Measurements from ENCODE around the gene ZSCAN23.
"Not testable (repeated sequence)": the region's sequence is repeated elsewhere in the genome, so short reads cannot be mapped to it uniquely, and the experiment has no call there.

ZSCAN23 gene

GRCh38 chr6:28469153-28469745, 26.0 kb upstream of the ZSCAN23 start:
- not testable (repeated sequence) for H3K27me3 ChIP-seq (ENCODE audit: control insufficient read depth in 1 of 2, insufficient read depth in 1 of 2, low read length in 2 of 2); H2AK5ac ChIP-seq (ENCODE audit: low read length, severe bottlenecking); H4K8ac ChIP-seq (ENCODE audit: low read length); H2BK15ac ChIP-seq (ENCODE audit: low read depth, poor library complexity, severe bottlenecking); H3K9ac ChIP-seq (ENCODE audit: low read length); H3K9me3 ChIP-seq (ENCODE audit: control insufficient read depth, low read length); H3K27ac ChIP-seq (ENCODE audit: low read length, poor library complexity, severe bottlenecking); H3K4me1 ChIP-seq (ENCODE audit: control insufficient read depth, insufficient read depth, low read depth, low read length); H3K79me1 ChIP-seq (replicated peaks; ENCODE audit: low read length, poor library complexity, severe bottlenecking); H3K4me3 ChIP-seq (ENCODE audit: insufficient read depth in 1 of 2, low read depth in 1 of 2, low read length in 2 of 2); H3K14ac ChIP-seq (ENCODE audit: low read length in 2 of 2); H2BK5ac ChIP-seq (ENCODE audit: low read depth, low read length, poor library complexity, severe bottlenecking); H2BK120ac ChIP-seq (ENCODE audit: low read depth, low read length); H3K4ac ChIP-seq (ENCODE audit: low read depth in 1 of 2, low read length in 2 of 2); DNase-seq; H3K36me3 ChIP-seq (ENCODE audit: control insufficient read depth in 1 of 2, insufficient read depth in 2 of 2, low read depth in 1 of 2, low read length in 2 of 2); H2BK12ac ChIP-seq (ENCODE audit: low read length in 2 of 2); H3K23ac ChIP-seq (ENCODE audit: low read length in 2 of 2); H4K91ac ChIP-seq (ENCODE audit: low read length); H2AFZ ChIP-seq (ENCODE audit: low read depth, low read length); H3K4me2 ChIP-seq (ENCODE audit: low read length, poor library complexity, severe bottlenecking); H3K18ac ChIP-seq (ENCODE audit: low read depth in 1 of 2, low read length in 2 of 2)
- WGBS, result 94% methylated on average over 35 of the region's 45 CpGs

- Histone ChIP-seq H3K27ac (ENCODE audit: low read length, poor library complexity, severe bottlenecking) (no peak overlapping the region), H3K4ac (ENCODE audit: low read depth in 1 of 2, low read length in 2 of 2) (no peak overlapping the region), H3K23ac (ENCODE audit: low read length in 2 of 2) (no peak overlapping the region), H2BK12ac (ENCODE audit: low read length in 2 of 2) (no peak overlapping the region), H3K9me3 (ENCODE audit: control insufficient read depth, low read length) (no peaks in the 10 kb centered on the region), H4K8ac (ENCODE audit: low read length) (no peak overlapping the region), H3K9ac (ENCODE audit: low read length) (no peak overlapping the region), H3K4me2 (ENCODE audit: low read length, poor library complexity, severe bottlenecking) (no peak overlapping the region), H2AK5ac (ENCODE audit: low read length, severe bottlenecking) (no peak overlapping the region), H3K27me3 (ENCODE audit: control insufficient read depth in 1 of 2, insufficient read depth in 1 of 2, low read length in 2 of 2) (peaks cover 5 to 16% of the 10 kb centered on the region in 2 experiments), H3K36me3 (ENCODE audit: control insufficient read depth in 1 of 2, insufficient read depth in 2 of 2, low read depth in 1 of 2, low read length in 2 of 2) (no peaks in the 10 kb centered on the region), H3K4me1 (ENCODE audit: control insufficient read depth, insufficient read depth, low read depth, low read length) (no peaks in the 10 kb centered on the region), H2BK120ac (ENCODE audit: low read depth, low read length) (no peak overlapping the region), H4K91ac (ENCODE audit: low read length) (no peak overlapping the region), H2BK15ac (ENCODE audit: low read depth, poor library complexity, severe bottlenecking) (no peak overlapping the region), H2BK5ac (ENCODE audit: low read depth, low read length, poor library complexity, severe bottlenecking) (no peak overlapping the region), H3K4me3 (ENCODE audit: insufficient read depth in 1 of 2, low read depth in 1 of 2, low read length in 2 of 2) (no peak overlapping the region), H3K14ac (ENCODE audit: low read length in 2 of 2) (no peak overlapping the region), H3K79me1 (replicated peaks; ENCODE audit: low read length, poor library complexity, severe bottlenecking) (no peaks in the 10 kb centered on the region), H3K18ac (ENCODE audit: low read depth in 1 of 2, low read length in 2 of 2) (no peak overlapping the region), H2AFZ (ENCODE audit: low read depth, low read length) (no peak overlapping the region)
- WGBS, result 88% methylated on average over 7 of the region's 7 CpGs
- DNase-seq, result no peak
These were observed 24.8 kb upstream of the ZSCAN23 start for GRCh38 chr6:28468056-28468455.

- Histone ChIP-seq H3K27me3 (ENCODE audit: control insufficient read depth in 1 of 2, insufficient read depth in 1 of 2, low read length in 2 of 2) (peaks cover 12 to 22% of the 10 kb centered on the region in 2 experiments), H3K27ac (ENCODE audit: low read length, poor library complexity, severe bottlenecking) (no peak overlapping the region), H3K36me3 (ENCODE audit: control insufficient read depth in 1 of 2, insufficient read depth in 2 of 2, low read depth in 1 of 2, low read length in 2 of 2) (no peaks in the 10 kb centered on the region), H4K8ac (ENCODE audit: low read length) (no peak overlapping the region), H3K4me3 (ENCODE audit: insufficient read depth in 1 of 2, low read depth in 1 of 2, low read length in 2 of 2) (no peak overlapping the region), H2BK15ac (ENCODE audit: low read depth, poor library complexity, severe bottlenecking) (no peak overlapping the region), H3K14ac (ENCODE audit: low read length in 2 of 2) (no peak overlapping the region), H3K9ac (ENCODE audit: low read length) (no peak overlapping the region), H3K23ac (ENCODE audit: low read length in 2 of 2) (no peak overlapping the region), H2BK120ac (ENCODE audit: low read depth, low read length) (no peak overlapping the region), H3K4me1 (ENCODE audit: control insufficient read depth, insufficient read depth, low read depth, low read length) (no peaks in the 10 kb centered on the region), H2AFZ (ENCODE audit: low read depth, low read length) (no peak overlapping the region), H2AK5ac (ENCODE audit: low read length, severe bottlenecking) (no peak overlapping the region), H3K4ac (ENCODE audit: low read depth in 1 of 2, low read length in 2 of 2) (no peak overlapping the region), H2BK5ac (ENCODE audit: low read depth, low read length, poor library complexity, severe bottlenecking) (no peak overlapping the region), H3K4me2 (ENCODE audit: low read length, poor library complexity, severe bottlenecking) (no peak overlapping the region), H2BK12ac (ENCODE audit: low read length in 2 of 2) (no peak overlapping the region), H3K18ac (ENCODE audit: low read depth in 1 of 2, low read length in 2 of 2) (no peak overlapping the region), H3K9me3 (ENCODE audit: control insufficient read depth, low read length) (no peaks in the 10 kb centered on the region), H3K79me1 (replicated peaks; ENCODE audit: low read length, poor library complexity, severe bottlenecking) (no peaks in the 10 kb centered on the region), H4K91ac (ENCODE audit: low read length) (peak overlapping the region; percentile 89)
- no peak for DNase-seq
- 83% methylated on average over 2 of the region's 2 CpGs for WGBS
These were observed 19.1 kb upstream of the ZSCAN23 start for GRCh38 chr6:28462401-28462800.

GRCh38 chr6:28458568-28458967, 15.3 kb upstream of the ZSCAN23 start:
- Histone ChIP-seq H2AFZ (ENCODE audit: low read depth, low read length) (no peak overlapping the region), H2AK5ac (ENCODE audit: low read length, severe bottlenecking) (no peak overlapping the region), H3K27ac (ENCODE audit: low read length, poor library complexity, severe bottlenecking) (no peak overlapping the region), H4K8ac (ENCODE audit: low read length) (no peak overlapping the region), H3K18ac (ENCODE audit: low read depth in 1 of 2, low read length in 2 of 2) (no peak overlapping the region), H3K36me3 (ENCODE audit: control insufficient read depth in 1 of 2, insufficient read depth in 2 of 2, low read depth in 1 of 2, low read length in 2 of 2) (no peaks in the 10 kb centered on the region), H3K14ac (ENCODE audit: low read length in 2 of 2) (no peak overlapping the region), H3K27me3 (ENCODE audit: control insufficient read depth in 1 of 2, insufficient read depth in 1 of 2, low read length in 2 of 2) (peaks cover 11 to 18% of the 10 kb centered on the region in 2 experiments), H3K4ac (ENCODE audit: low read depth in 1 of 2, low read length in 2 of 2) (no peak overlapping the region), H2BK120ac (ENCODE audit: low read depth, low read length) (no peak overlapping the region), H3K4me1 (ENCODE audit: control insufficient read depth, insufficient read depth, low read depth, low read length) (no peaks in the 10 kb centered on the region), H3K79me1 (replicated peaks; ENCODE audit: low read length, poor library complexity, severe bottlenecking) (no peaks in the 10 kb centered on the region), H3K4me3 (ENCODE audit: insufficient read depth in 1 of 2, low read depth in 1 of 2, low read length in 2 of 2) (no peak overlapping the region), H3K9me3 (ENCODE audit: control insufficient read depth, low read length) (no peaks in the 10 kb centered on the region), H2BK12ac (ENCODE audit: low read length in 2 of 2) (no peak overlapping the region), H3K4me2 (ENCODE audit: low read length, poor library complexity, severe bottlenecking) (no peak overlapping the region), H3K9ac (ENCODE audit: low read length) (no peak overlapping the region), H4K91ac (ENCODE audit: low read length) (no peak overlapping the region), H2BK5ac (ENCODE audit: low read depth, low read length, poor library complexity, severe bottlenecking) (no peak overlapping the region), H3K23ac (ENCODE audit: low read length in 2 of 2) (no peak overlapping the region), H2BK15ac (ENCODE audit: low read depth, poor library complexity, severe bottlenecking) (no peak overlapping the region)
- WGBS, result no CpG with 5 or more reads among the region's 1 CpG
- no peak for DNase-seq

Measured in mesenchymal stem cell (in vitro differentiated cells and primary cell).